Limb (tissue), 2 donors: ENCODE measurements around the gene ZNF777.
A peak's percentile ranks its signal among the peaks of the same experiment; 100 is the strongest.

Experiments
- DNase-seq, 2 donors: peaks; one replicate each; pipeline ENCODE4 v3.0.0-alpha.2; 2016; ENCODE audit errors: extremely low spot score in 2 of 2

ZNF777 gene

DNA sequence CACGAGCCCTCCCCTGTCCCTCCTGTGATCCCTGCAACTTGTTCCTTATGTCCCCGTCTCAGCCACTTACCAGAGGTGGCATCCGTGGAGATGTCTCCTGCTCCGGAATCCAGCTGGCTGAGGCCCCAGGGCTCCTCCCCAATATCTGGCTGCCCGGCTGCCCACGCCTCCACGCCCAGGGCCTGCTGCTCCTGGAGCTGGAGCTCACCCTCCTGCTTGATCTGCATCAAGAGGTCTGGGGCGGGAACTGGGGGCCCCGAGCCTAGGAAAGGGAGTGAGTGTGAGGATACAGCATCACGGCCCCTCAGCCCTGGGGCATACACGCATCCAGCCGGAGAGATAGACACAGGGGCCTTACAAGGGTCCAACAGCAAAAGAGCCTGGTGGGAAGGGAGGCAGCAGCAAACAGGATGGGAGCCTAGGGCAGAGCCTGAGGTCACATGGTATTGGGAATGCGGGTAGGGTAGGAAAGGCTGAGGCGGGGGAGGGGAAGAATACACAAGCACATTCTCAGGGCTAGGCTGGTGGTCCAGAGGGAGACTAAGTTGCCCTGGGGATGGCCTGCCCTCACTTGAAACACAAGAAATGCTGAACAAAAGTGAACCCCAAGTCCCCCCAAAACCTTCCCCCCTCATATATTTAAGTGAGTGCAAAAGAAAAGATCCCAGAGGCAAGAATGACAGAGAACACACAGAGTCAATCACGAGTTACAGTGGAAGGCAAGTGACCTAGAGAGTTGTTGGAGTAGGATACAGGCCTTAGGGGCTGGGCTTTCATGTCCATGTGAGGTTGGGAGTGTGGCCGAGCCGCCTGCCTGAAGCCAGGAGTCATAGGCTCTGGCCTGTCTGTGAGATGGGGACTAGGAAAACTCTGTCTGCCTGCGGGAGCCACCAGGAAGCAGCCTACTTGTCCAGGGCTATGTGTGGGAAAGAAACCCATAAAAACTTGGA, 16.9 kb upstream of the ZNF777 start:
- DNase-seq: no peak

DNA sequence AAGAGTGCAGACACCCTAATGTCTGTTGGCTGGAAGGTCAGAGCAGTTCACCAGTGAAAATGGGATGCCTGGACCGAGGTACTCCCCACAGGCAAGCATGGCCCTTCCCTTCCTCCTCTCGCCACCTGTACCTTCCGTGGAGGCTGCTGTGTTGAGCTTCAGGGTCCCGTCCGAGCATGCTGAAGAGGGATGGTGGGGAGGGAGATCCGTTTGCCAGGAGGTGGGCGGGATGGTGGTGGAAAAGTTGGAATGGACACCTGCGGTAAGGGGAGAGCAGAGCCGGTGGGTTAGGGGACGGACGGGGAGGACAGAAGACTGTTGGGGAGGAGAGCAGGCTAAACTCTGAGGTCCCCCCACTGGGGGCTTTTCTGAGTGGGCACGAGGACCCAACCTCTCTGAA, 15.9 kb upstream of the ZNF777 start:
- DNase-seq: no peak

DNA sequence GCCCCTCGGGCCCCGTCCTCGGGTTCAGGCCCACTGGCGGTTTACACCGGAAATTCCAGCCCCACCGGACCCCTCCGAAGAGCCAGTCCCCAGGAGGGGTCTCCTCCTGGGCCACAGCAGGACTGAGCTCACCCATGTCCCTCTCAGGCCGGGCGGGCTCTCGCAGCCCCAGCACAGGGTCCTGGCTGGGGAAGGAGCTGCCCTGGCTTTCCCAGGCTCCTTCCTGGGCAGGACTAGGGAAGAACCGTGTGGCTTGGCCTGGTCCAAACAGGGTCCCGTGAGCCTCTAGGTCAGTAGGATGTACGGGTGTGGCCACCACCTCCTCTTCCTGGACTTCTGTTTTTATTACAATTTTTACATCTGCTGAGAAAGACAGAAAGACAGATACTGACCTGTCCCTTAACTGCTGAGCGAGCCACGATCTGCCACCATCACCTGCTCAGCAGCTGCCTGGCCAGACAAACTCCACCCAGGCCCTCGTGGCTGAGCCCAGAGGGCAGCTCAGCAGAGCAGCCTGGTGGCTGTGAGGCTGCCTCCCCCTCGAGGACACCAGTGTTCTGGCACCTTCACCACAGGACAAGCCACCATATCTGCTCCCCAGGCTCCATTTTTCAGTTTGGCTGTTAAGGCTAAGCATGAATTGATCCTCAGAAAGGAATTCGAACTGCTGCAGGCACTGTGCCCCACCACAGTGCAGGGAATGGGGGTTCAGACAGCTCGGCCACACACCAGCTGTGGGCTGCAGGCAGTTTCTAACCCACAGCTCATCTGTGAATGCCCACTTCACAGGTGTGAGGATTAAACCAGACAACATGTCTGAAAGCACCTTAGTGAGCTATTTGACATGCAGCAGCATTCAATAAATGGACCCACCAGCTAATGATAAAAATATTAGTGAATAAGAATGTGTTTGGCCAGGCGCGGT, 14.5 kb upstream of the ZNF777 start:
- DNase-seq: no peak

DNA sequence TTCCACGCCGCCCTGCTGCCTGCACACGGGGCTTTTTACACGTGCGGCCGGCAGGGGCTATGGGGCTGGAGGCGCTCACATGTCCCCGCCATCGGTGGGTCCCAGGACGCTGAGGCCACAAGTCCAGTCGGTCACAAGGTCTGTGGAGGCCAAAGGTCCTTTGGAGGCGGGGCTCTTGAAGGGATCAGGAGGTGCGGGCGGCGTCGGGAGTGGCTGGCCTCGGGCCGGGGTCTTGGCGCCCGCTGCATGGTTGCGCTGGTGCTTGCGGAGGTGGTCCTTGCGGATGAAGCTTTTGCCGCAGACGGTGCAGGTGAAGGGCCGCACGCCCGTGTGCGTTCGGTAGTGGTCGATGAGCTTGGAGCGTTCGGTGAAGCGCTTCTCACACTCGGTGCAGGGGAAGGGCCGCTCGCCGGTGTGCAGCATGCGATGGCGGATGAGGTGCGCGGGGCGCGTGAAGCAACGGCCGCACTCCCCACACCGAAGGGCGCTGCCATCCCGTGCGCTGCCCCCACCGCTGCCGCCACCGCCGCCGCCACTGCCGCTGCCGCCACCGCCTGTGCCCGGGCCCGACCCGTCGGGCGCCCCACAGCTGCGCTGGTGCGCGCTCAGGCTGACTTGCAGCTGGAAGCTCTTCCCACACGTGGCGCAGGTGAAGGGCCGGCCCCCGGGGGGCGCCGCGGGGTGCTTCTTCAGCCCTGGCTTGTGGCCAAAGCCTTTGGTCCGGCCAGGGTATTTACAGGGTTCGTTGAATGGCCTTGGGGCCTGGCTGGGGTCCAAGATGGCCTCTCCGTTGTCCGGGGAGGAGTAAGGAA, 13.7 kb upstream of the ZNF777 start:
- no peak for DNase-seq

DNA sequence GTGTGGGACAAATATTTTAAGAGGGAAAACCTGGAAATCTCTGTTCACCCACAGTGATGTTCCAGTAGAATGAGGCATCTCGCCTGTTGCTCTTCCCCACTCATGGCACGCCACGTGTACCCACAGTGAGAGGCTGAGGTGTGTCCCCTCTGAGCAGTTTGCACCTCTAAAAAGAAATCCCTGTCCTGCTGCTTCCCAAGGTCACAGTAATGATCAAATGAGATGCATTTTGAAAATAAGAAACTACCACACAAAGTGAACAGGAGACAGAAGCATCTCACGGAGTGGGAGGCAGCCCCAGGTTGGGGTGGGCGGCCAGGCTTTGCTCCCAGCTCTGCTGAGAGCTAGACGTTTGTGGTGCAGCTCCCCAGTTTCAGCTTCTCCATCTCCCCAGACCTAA, 12.4 kb upstream of the ZNF777 start:
- no peak for DNase-seq

DNA sequence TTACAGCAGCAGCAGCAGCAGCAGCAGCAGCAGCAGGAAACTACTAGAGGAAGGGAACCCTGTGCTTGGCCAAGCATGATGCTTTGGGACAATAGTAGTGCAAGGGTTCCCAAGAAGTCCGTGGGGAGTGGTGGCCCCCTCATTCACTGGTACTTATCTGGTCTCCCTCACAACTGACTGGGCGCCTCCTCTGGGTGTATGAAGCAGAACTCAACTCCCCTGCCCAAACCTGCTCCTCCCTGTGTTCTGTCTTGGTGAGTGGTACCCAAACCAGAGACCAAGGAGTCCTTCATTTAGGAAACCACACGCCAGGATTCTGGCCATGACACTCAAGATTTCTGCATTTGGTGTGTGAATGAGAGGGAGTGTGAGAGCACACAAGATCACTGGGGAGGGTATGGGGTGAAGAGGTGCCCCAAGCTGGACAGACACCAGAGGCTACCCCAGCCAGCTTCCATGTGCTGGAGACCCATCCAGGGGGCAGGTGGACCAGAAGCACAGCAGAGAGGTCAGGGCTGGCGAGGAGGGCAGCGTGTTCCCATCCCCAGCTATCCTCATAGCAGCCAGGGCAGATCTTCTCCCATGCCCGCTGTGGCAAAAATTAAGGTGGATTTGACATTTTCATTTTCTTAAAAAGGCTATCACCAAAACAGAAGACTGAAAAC, 10.6 kb upstream of the ZNF777 start:
- DNase-seq: no peak

DNA sequence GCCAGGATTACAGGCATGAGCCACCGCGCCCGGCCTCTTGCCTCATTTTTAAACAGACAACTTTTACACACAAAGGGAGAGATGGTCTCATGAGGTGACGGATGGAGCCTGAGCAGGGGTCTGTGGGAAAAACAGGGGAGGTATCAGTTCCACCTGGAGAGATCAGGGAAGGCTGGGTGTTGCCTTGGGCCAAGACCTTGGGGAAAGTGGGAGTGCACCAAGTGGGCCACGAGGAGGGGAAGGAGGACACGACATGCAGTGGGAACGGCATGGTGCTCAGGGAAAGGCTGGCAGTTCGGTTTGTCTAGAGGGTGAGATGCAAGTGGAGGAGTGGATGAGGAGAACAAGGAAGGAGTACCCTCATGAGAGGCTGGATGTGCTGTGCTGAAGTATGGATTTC, 8.9 kb upstream of the ZNF777 start:
- no peak for DNase-seq

DNA sequence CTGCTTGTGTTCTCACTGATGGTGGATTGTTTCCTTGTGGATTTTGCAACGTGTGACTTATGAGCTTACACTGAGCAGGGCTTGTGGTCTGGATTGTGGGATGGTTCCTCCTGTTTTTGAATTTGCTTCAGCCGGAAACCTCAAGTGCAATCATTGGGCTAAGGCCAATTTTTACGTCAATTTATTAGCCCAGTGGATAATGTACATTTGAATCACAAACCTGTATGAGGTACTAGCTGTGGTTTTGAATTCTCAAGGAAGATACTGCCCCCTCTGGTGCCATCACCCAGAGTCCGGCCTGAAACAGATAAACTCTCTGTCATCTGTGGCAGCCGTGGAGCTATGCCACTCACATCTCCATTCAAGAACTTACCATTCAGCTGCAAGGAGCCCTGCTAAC, 7.3 kb upstream of the ZNF777 start:
- DNase-seq: no peak

DNA sequence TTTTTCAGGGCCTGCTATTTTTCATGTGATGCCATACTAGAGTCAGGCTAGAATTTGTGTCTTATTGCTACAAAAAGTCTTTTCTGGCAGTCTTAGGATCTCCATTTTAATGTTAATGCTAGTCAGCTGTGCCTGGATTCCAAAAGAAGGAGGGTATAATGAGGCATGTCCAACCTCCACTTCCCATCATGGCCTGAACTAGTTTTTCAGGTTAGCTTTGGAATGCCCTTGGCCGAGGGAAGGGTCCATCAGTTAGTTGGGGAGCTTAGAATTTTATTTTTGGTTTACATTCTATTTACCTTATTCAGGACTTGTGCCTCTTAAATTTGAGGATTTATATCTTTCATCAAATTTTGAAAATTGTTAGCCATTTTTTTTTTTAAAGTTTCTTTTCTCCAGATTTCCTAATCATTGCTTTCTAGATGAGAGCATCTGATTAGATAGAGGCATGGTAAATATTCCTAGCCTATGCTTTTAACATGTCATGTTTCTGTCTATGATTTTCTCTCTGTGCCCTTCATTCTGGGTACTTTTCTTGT, 6.5 kb upstream of the ZNF777 start:
- DNase-seq: no peak

DNA sequence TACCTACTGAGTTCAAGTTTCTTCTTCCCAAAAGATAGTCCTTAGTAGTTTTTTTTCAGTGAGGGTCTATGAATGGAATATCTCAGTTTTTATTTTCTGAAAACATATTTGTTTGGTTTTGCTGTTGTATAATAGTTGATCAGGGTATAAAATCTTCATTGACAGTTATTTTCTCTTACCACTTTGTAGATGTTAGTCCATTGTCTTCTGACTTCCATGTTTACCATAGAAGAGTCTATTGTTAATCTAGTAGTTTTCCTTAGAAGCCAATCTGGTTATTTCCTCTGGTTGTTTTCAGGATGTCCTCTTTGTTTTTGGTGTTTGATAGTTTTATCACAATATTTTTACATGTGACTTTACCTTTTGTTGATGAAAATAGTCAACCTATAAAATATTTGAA, 5.5 kb upstream of the ZNF777 start:
- DNase-seq: no peak

DNA sequence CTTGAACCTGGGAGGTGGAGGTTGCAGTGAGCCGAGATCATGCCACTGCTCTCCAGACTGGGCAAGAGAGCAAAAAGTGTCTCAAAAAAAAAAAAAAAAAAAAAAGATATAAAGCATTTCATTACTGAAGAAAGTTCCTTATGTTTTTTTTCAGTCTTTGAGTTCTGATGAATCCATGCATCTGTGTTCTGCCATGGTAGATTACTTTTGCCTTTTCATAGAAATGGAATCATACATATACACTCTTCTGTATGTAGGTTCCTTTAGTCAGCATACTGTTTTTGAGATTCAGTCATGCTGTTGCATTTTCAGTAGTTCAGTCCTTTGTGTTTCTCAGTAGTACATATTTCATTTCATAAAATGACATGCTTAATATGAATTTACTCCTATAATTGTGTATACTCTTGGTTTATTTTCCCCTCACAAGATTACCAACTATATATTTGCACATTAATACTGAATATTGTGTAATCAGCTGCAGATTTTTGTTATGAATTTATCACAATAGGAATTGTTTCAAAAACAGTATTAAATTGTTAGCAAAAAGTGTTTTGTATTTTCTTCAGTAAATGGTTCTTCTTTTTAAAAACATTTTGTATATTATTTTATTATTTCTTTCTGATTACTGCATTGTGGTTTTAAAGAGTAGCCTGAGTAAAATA, 2.8 kb upstream of the ZNF777 start:
- DNase-seq: no peak

DNA sequence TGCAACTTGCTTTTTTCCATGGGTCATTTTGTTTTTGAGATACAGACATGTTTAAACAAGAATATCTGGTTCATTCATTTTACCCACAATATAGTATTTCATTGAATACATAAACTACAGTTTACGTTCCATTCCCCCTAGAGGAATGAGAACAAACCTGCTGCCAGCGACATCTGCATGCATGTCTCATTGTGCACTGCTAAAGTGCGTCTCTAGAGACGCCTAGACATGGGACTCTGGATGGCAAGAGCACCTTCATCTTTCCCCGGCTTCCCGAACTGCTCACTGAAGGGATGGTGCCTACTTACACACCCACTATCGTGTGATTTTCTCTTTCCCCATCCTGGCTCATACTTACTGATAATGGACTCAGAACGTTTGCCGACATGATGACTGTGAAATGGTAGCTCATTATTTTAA, 1.2 kb upstream of the ZNF777 start:
- no peak for DNase-seq

DNA sequence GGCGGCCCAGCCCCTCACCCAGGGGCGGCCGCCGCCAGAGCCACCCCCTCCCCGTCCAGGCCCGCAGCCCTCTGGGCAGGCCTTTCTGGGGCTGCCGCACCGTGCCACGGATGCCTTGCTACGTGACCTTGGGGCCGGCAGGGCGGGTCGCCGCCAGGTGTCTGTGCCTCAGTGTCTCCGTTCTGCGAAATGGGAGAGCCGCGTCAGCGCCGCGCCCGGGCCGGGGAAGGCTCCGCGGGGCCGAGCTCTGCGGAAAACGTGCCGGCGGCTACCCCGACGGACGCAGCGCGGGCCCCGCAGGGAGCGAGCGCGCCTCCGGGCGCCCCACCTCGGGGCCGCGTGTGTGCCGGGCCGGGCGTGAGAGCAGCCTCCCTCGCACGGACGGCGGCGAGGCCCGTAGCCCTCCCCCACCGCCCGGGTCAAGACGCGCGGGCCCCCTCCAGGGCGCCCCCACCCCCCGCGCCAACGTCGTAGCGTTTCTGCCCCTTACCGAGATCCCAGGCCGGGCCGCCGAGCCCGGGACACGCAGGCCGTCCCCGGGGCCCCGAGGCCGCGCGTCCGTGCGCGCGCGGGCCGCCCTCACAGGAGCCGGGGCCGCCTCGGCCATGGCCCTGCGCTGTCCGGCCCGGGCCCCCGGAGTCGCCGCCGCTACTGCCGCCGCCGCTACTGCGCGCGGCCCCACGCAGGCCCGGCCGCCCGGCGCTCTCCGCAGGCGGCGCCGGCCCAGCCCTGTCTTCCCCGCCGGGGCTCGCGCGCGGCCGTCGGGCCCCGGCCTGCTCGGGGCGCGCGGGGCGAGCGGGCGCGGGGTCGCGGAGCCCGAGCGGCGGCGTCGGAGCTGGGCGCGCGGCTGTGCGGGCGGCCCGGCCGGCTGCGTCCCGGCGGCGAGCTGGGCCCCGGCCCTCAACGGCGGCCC, 1.1 kb downstream of the ZNF777 start:
- peak in 1 of 2 donors; percentile 55 for DNase-seq

DNA sequence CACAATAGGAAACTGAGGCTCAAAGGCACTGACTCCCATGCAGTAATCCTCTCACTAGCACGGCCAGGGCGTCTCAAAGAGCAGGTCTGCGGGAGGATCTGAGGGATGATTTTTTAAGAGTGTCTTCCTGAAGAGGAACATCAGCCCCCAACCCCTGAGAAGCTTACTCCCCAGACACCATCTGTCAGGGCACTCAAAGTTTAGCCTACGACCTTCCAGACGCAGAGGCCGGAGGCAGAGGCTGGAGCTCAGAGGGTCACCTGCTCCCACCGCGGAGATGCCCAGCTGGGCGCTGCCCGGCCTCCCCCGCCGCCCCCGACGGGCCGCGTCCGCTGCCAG, 1.7 kb downstream of the ZNF777 start:
- DNase-seq: no peak

DNA sequence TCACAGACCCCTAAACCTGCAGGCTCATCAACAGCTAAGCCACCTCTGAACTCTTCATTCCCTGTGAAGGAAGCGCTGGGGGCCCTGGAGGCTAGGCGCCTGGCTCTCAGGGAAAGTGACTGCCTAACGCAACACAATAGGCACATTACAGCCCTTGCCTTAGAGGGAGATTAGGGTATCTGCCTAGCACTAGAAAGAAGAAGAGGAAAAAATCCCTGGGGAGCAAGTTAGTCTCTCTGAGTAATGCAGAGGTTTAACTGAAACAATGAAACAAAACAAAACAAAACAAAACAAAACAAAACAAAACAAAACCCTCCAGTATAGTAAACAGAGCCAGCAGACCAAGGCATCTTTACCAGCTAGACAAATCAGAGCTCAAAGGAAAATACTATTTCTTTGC, 2.6 kb downstream of the ZNF777 start:
- DNase-seq: no peak

DNA sequence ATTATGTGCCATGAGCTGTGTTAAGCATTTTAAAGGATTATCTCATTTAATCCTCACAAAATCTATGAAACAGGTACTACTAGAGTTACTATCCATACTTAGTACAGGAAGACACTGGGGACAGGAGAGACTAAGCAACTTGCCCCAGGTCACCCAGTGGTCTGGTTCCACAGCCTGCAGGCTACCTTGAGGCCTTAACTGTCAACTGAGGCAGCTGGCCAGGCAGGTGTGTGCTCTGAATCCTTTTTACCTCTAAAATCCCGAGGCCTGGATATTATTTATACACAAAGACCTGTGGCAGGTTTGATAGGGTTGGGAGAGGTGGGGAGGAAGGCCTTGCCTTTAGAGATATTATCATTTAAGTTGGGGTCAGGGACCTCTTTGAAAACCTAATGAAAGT, 3.1 kb downstream of the ZNF777 start:
- DNase-seq: no peak

DNA sequence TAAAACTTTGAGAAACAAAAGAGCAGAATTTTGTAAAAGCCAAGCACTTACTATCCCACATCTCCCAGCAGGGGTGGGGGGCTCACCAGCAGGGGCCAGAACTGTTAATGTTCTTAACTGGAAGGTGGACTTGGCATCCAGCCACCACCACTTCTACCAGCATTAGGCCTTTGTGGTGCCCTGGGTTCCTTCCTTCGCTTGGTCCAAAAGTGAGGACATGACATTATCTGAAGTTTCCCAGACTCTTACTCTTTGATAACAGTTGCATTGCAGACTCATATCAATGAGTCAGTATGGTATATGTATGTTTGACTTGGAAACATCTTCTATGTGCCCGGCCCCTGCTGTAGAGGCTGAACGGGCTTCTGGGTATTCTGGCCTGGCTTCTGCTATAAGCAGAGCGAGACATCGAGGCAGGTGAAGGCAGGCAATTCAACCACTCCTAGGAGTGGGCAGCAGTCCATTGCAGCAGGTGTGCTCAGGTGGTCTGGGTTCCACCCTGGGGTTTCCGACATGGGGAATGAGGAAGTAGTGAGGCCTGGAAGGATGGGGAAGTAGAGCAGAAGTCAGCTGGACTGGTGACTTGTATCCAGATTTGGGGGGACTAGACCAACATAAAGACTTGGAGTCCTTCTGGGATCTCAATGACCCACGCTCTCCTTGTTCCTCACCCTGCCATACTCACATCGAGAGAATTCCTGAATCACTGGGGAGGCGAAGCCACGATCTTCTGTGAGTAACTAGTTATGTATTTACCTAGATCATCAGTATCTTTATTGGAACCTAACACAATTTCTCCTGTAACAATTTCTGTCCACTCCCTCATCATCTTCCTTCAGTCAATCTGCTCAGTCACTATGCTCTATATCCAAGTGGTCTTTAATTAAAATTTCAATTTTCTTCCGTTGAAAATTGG, 4.1 kb downstream of the ZNF777 start:
- no peak for DNase-seq
